22Rv1 (cell line): ENCODE measurements around the gene COPRS.
"Not testable (repeated sequence)": the region's sequence is repeated elsewhere in the genome, so short reads cannot be mapped to it uniquely, and the experiment has no call there.

Source experiments
- CTCF ChIP-seq: fragments of 450-650 bp; IDR thresholded peaks from 2 replicates; pipeline ENCODE4 v1.5.1; 2017; ENCODE audit warnings: mild to moderate bottlenecking
- ZFX ChIP-seq: fragments of 450-650 bp; IDR thresholded peaks from 2 replicates; pipeline ENCODE4 v1.6.1; 2017; ENCODE audit warnings: antibody characterized with exemption, borderline replicate concordance

GRCh38 chr17:31809876-31810275 lies 49.2 kb downstream of the COPRS start:
- TF ChIP-seq CTCF, ZFX: not testable (repeated sequence)
